Cardiac muscle cell (in vitro differentiated cells and primary cell): ENCODE data around the gene TTLL5. TPM values are rescaled to one million over a fixed set of nuclear protein-coding genes. Genes with fewer than 3 reads are reported as not detected.

ENCODE experiments used
- DNase-seq, 2 donors: peaks; one replicate each; pipeline versions ENCODE4 v3.0.0 to v3.0.0-alpha.2; 2010 to 2017; ENCODE audit warnings: low read depth in 1 of 2, low spot score in 1 of 2
- H3K27ac ChIP-seq: fragments of 200-600 bp; sonication (generic); 2 replicates; pipeline ENCODE4 v1.5.1; 2016
- H3K27me3 ChIP-seq: fragments of 200-600 bp; sonication (generic); 2 replicates; pipeline ENCODE4 v1.6.0; 2016; ENCODE audit warnings: control low read depth
- H3K36me3 ChIP-seq: fragments of 200-600 bp; sonication (generic); 2 replicates; pipeline ENCODE4 v1.5.1; 2016; ENCODE audit warnings: control low read depth
- H3K4me1 ChIP-seq: fragments of 200-600 bp; sonication (generic); 2 replicates; pipeline ENCODE4 v1.8.1; 2017; ENCODE audit warnings: low read depth, mild to moderate bottlenecking, mixed run types
- H3K4me3 ChIP-seq: fragments of 200-600 bp; sonication (generic); 2 replicates; pipeline ENCODE4 v1.5.1; 2016; ENCODE audit warnings: mild to moderate bottlenecking
- H3K9me3 ChIP-seq: fragments of 200-600 bp; sonication (generic); 2 replicates; pipeline ENCODE4 v1.5.1; 2017; ENCODE audit warnings: low read depth, mild to moderate bottlenecking, control low read depth
- CTCF ChIP-seq: IDR thresholded peaks from 2 replicates; pipeline ENCODE4 v1.5.1; 2012; ENCODE audit warnings: low read depth, mild to moderate bottlenecking, low read length
- polyA plus RNA-seq: library from polyadenylated mRNA; unstranded; fragments of >200 nt; fragmentation: Nextera tagmentation; extraction: Ambion mirVana; gene quantifications from 2 replicates; pipeline ENCODE4 v1.2.1, GENCODE V29; 2016
- total RNA-seq: library from RNA; depleted of rRNA; stranded (reverse); fragments of >200 nt; gene quantifications from 2 replicates; pipeline ENCODE4 v1.2.3, GENCODE V29; 2016

TTLL5 gene
- total and polyA plus RNA-seq, 2 experiments from 2014 or later = 24.1 to 28.4 TPM

DNA sequence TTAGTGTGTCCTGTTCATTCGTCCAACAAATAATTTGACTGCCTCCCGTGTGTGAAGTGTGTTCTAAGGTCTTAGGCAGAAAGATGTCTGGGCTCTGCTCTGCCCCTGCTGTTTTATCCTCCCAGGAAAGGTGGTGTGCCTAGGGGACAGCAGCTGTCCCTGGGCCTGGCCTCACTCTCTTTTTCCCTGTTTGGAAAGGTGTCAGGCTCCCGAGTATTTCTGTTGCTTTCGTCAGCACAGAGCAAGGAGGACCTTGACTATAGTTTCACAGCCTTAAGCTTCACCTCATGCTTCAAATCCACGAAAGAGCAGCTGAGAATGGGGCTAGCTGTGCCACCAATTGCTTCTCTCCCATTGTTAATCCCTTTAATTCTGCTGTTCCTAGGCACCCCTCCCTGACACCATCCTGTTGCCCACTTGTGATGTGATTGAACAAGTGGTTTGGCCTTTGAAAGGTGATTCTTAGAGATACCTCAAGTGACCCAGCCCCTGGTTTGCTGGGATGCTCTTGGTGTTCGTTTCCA, 266.6 kb downstream of the TTLL5 start:
- no peaks in the 10 kb centered on the region for H3K27me3 ChIP-seq

DNA sequence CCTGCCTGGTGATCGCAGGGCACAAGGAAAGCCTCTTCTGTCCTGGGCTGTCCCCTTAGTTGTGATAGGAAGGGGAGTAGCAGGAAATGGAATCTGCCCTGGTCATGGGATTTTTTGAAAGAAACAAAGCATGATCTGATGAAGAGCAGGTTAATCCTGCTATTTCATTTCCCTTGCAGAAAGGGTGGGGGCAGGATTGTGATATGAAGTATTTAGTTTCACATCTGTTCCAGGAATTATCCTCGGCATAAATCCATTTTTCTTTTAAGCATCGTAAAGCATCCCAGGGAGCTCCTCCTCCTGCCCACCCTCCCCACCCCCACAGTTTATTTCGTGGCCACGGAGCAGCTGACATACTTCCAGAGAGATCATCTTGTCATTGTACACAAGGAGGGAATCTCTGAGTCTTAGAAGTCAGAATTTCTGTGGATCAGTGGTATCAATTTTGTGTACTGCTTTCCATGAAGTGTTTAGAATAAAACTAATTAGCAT, 267.7 kb downstream of the TTLL5 start:
- Histone ChIP-seq H3K4me3 (no peak overlapping the region), H3K36me3 (no peaks in the 10 kb centered on the region), H3K27ac (no peak overlapping the region), H3K4me1 (peaks cover 27% of the 10 kb centered on the region), H3K9me3 (no peaks in the 10 kb centered on the region), H3K27me3 (no peaks in the 10 kb centered on the region)
- no peak for TF ChIP-seq CTCF
- peak in 1 of 2 donors; percentile 30 for DNase-seq

More for the DNA sequence above, 266.6 kb downstream of the TTLL5 start:
- TF ChIP-seq CTCF = no peak
- H3K4me3 ChIP-seq = no peak overlapping the region
- H3K36me3 ChIP-seq = no peaks in the 10 kb centered on the region
- H3K4me1 ChIP-seq = peaks cover 27% of the 10 kb centered on the region
- no peak for DNase-seq
- no peaks in the 10 kb centered on the region for H3K9me3 ChIP-seq
- H3K27ac ChIP-seq = peak overlapping the region; percentile 35

- no peaks in the 10 kb centered on the region for H3K27me3 ChIP-seq
- no peak for TF ChIP-seq CTCF
- DNase-seq = no peak
- no peak overlapping the region for H3K27ac ChIP-seq
- H3K4me1 ChIP-seq = peaks cover 22% of the 10 kb centered on the region
- no peaks in the 10 kb centered on the region for H3K36me3 ChIP-seq
- no peaks in the 10 kb centered on the region for H3K9me3 ChIP-seq
- no peak overlapping the region for H3K4me3 ChIP-seq
These were observed 272.8 kb downstream of the TTLL5 start for GRCh38 chr14:75933712-75934296.

DNA sequence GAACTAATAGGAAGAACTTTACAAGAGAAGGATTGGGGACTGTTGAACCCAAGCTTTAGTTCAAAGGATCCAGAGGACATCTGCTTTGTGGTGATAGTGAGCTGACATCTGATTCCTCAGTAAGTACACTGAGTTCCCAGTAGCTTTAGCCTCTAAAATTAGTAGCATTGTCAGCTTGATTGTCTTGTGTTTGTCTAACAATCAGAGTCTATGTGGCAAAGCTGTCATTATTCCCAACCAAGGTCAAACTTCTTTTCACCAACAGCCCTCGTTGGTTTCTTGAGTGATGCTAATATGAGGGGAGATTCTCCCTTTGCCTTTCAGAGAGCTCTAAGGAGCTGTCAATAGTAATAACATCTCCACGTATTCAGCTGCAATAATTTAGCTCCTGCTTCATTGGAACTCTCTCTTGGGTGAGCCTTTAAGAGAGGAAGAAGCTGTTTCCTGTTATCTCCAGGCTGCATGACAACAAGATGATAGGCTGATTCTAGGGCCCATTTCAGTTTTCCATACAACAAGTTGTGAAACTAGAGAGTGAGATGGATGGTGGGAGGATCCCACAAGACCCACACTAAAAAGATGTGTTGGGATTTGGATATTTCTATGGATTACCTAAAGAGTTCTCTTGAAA, 274.1 kb downstream of the TTLL5 start:
- TF ChIP-seq CTCF = no peak
- peak overlapping the region; percentile 63 for H3K27ac ChIP-seq
- DNase-seq = no peak
- no peak overlapping the region for H3K4me3 ChIP-seq
- H3K9me3 ChIP-seq = no peaks in the 10 kb centered on the region
- H3K36me3 ChIP-seq = no peaks in the 10 kb centered on the region
- H3K4me1 ChIP-seq = peaks cover 19% of the 10 kb centered on the region
- H3K27me3 ChIP-seq = no peaks in the 10 kb centered on the region

DNA sequence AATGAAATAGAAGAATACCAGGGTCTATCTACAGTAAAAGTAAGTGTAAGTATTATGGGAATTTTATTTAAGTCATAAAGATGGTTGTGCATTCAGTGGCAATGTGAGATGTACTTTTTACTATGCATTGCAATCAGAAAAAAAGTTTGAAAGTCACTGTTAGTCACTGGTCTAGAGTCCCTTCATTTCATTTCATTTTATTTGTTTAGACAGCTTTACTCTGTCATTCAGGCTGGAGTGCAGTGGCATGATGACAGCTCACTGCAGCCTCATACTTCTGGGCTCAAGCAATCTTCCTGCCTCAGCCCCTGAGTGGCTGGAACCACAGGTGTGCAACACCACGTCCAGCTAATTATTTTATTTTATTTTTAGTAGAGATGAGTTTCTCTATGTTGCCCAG, 278.2 kb downstream of the TTLL5 start:
- peaks cover 10% of the 10 kb centered on the region for H3K4me1 ChIP-seq
- no peaks in the 10 kb centered on the region for H3K27me3 ChIP-seq
- DNase-seq = no peak
- no peak overlapping the region for H3K27ac ChIP-seq
- no peaks in the 10 kb centered on the region for H3K36me3 ChIP-seq
- no peak for TF ChIP-seq CTCF
- no peak overlapping the region for H3K4me3 ChIP-seq
- H3K9me3 ChIP-seq = no peaks in the 10 kb centered on the region
